ENCODE data around the gene MCTP1.
"Not testable (repeated sequence)": the region's sequence is repeated elsewhere in the genome, so short reads cannot be mapped to it uniquely, and the experiment has no call there.

MCTP1 gene

DNA sequence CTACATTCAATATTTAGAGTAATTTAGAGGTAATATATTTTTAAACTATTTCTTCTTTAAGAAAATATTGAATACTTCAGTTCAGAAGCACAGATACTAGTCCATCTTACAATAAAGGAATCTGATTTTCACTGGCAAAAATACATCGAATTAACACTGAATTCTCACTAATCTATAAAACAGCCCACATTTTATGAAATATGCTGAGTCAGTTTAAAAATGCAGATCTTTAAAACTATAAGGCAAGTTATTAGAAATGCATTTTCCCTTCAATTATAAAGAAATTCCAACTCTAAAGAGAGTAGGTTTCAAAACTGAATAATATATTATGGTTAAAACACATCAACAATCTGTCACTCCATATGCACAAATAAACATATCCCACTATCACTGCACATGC, 433.9 kb downstream of the MCTP1 start:
- no peak for TF ChIP-seq EZH2 (IDR thresholded peaks at IDR 0.05)
- no peak for TF ChIP-seq FOXP2 (optimal IDR thresholded peaks at IDR 0.05; ENCODE audit: control extremely low read depth, extremely low read length, insufficient read depth)
- no peak for TF ChIP-seq POLR2AphosphoS5 (IDR thresholded peaks at IDR 0.05; ENCODE audit: borderline replicate concordance, low read depth, low read length)
- Histone ChIP-seq H3K4me3 (no peak overlapping the region), H3K9me3 (ENCODE audit: low read depth, low read length) (no peaks in the 10 kb centered on the region), H3K9ac (ENCODE audit: insufficient read length) (no peak overlapping the region), H3K27ac (no peak overlapping the region), H3K36me3 (ENCODE audit: insufficient read depth, low read length) (no peaks in the 10 kb centered on the region)
- DNase-seq (ENCODE audit: low read depth, low spot score): no peak

DNA sequence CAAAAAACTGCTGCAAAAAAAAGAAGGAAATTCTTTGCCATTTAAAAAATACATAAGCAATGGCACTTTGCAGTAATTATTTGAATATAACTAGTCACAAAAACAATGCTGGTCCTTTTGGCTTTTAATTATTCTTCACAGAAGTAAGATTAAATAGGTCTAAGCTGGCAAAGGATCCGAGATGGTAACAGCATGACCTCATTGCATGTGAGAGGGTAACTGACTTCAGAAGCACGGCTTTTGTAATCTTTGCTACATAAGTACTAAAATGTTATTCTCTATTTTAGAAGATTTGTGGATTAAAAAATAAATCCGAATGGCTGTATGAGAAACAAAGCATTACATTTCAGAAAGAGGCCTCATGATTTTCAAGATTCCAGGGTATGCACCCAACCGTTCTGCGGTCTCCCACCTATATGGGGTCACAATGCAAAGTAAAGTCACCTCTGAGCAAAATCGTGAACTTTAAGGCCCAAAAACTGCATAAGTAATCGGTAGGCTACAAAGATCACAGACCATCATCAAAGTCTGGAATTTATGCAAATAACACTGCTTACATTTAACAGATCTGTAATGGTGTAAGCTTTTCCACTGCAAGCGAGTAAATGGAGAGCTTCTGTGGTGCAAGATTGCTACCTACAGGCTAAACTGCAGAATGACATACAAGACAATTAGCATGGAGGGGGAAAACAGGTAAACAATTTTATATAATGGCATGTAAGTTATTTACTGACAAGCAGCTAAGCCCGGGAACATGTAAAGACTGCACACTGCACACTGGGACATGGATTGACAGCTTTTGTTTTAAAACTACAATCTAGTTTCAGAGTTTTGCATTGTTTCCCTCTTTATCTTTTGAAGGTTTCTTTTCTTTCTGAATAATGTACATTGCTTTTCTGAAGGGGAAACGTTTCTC, 434.8 kb downstream of the MCTP1 start:
- peak; percentile 52 for DNase-seq (ENCODE audit: low read depth, low spot score)

DNA sequence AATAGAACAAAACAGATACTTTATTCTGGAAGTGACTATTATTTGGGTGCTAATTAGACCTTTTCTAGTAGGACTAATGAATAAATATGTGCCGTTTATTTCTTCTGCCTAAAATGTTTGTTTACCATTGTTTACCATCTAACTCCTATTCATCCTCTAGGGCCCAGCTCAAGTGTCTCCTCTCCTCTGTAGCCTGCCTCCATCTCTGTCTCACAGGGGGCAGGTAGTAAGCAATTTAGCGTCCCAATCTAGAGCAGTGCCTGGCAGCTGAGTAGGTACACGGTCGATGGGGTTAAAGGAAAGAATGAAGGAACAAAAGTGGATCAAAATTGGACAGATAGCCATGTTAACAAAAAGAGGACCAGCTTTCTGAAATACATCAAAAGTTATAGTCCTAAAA, 435.6 kb downstream of the MCTP1 start:
- TF ChIP-seq FOXP2 (optimal IDR thresholded peaks at IDR 0.05; ENCODE audit: control extremely low read depth, extremely low read length, insufficient read depth) (no peak), POLR2AphosphoS5 (IDR thresholded peaks at IDR 0.05; ENCODE audit: borderline replicate concordance, low read depth, low read length) (no peak), EZH2 (IDR thresholded peaks at IDR 0.05) (no peak)

More for the DNA sequence above, 434.8 kb downstream of the MCTP1 start:
- TF ChIP-seq POLR2AphosphoS5 (IDR thresholded peaks at IDR 0.05; ENCODE audit: borderline replicate concordance, low read depth, low read length): no peak
- peak; percentile 20 for TF ChIP-seq FOXP2 (optimal IDR thresholded peaks at IDR 0.05; ENCODE audit: control extremely low read depth, extremely low read length, insufficient read depth)
- Histone ChIP-seq H3K27ac (no peak overlapping the region), H3K4me3 (0 out of 2 replicates have a peak overlapping the region, but pooled peaks have one; percentile 30), H3K9me3 (ENCODE audit: low read depth, low read length) (no peaks in the 10 kb centered on the region), H3K9ac (ENCODE audit: insufficient read length) (no peak overlapping the region), H3K36me3 (ENCODE audit: insufficient read depth, low read length) (no peaks in the 10 kb centered on the region)

DNA sequence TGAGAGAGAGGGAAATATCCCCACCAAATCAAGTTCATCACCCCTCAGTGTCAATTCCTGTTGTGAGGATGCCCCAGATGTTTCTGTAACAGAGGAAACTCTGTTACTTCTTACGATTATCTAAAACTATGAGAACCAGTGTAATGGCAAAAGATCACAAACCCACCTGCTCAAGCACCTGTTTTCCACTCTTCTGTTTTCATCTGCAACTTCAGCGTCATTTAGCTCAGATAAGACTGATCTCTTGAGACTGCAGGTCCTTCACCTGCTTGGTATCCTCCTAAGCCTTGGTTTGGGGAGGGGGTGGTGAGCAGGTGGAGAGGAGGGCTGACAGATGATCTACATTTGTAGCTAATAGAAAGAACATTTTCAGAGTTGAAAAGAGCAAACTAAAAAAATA, 437.2 kb downstream of the MCTP1 start:
- H3K27ac ChIP-seq: no peak overlapping the region
- H3K36me3 ChIP-seq (ENCODE audit: insufficient read depth, low read length): no peaks in the 10 kb centered on the region
- no peaks in the 10 kb centered on the region for H3K9me3 ChIP-seq (ENCODE audit: low read depth, low read length)
- no peak overlapping the region for H3K9ac ChIP-seq (ENCODE audit: insufficient read length)
- DNase-seq (ENCODE audit: low read depth, low spot score): no peak
- TF ChIP-seq EZH2 (IDR thresholded peaks at IDR 0.05) (no peak), POLR2AphosphoS5 (IDR thresholded peaks at IDR 0.05; ENCODE audit: borderline replicate concordance, low read depth, low read length) (no peak), FOXP2 (optimal IDR thresholded peaks at IDR 0.05; ENCODE audit: control extremely low read depth, extremely low read length, insufficient read depth) (no peak)
- no peak overlapping the region for H3K4me3 ChIP-seq

More for the DNA sequence above, 435.6 kb downstream of the MCTP1 start:
- Histone ChIP-seq H3K27ac (no peak overlapping the region), H3K36me3 (ENCODE audit: insufficient read depth, low read length) (no peaks in the 10 kb centered on the region), H3K9ac (ENCODE audit: insufficient read length) (no peak overlapping the region), H3K9me3 (ENCODE audit: low read depth, low read length) (no peaks in the 10 kb centered on the region), H3K4me3 (no peak overlapping the region)
- no peak for DNase-seq (ENCODE audit: low read depth, low spot score)

DNA sequence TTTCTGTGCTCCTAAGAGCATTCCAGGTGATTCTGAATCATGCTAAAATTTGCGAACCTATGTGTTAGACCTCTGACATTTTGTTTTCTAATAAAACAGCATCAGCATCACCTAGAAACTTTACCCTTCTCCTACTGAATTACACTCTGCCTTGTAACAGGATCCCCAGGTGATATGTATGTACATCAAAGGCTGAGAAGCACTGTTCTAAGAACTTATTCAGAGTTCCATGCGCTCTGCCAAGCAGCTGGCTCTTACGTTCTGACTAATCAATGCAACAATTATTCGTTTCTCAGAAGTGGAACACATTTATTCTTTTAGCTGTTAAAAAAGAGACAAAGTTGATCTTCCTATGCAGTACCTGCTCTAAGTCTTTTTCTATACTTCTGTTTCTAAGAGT, 437.9 kb downstream of the MCTP1 start:
- H3K4me3 ChIP-seq: no peak overlapping the region
- H3K9me3 ChIP-seq (ENCODE audit: low read depth, low read length): no peaks in the 10 kb centered on the region
- no peaks in the 10 kb centered on the region for H3K36me3 ChIP-seq (ENCODE audit: insufficient read depth, low read length)
- H3K27ac ChIP-seq: no peak overlapping the region
- no peak for TF ChIP-seq FOXP2 (optimal IDR thresholded peaks at IDR 0.05; ENCODE audit: control extremely low read depth, extremely low read length, insufficient read depth)
- TF ChIP-seq POLR2AphosphoS5 (IDR thresholded peaks at IDR 0.05; ENCODE audit: borderline replicate concordance, low read depth, low read length): no peak
- no peak for TF ChIP-seq EZH2 (IDR thresholded peaks at IDR 0.05)
- H3K9ac ChIP-seq (ENCODE audit: insufficient read length): no peak overlapping the region
- no peak for DNase-seq (ENCODE audit: low read depth, low spot score)

DNA sequence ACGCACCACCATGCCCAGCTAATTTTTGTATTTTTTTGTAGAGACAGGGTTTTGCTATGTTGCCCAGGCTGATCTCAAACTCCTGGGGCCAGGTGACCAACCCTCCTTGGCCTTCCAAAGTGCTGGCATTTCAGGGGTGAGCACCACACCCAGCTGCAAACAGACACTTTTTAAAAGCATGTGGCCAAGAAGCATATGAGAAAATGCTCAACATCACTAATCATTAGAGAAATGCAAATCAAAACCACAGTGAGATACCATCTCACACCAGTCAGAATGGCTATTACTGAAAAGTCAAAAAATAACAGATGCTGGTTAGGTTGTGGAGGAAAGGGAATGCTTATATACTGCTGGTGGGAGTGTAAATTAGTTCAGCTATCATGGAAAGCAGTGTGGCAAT, 439.2 kb downstream of the MCTP1 start:
- not testable (repeated sequence) for H3K27ac ChIP-seq; H3K4me3 ChIP-seq; DNase-seq (ENCODE audit: low read depth, low spot score); H3K9ac ChIP-seq (ENCODE audit: insufficient read length); H3K9me3 ChIP-seq (ENCODE audit: low read depth, low read length); H3K36me3 ChIP-seq (ENCODE audit: insufficient read depth, low read length)

DNA sequence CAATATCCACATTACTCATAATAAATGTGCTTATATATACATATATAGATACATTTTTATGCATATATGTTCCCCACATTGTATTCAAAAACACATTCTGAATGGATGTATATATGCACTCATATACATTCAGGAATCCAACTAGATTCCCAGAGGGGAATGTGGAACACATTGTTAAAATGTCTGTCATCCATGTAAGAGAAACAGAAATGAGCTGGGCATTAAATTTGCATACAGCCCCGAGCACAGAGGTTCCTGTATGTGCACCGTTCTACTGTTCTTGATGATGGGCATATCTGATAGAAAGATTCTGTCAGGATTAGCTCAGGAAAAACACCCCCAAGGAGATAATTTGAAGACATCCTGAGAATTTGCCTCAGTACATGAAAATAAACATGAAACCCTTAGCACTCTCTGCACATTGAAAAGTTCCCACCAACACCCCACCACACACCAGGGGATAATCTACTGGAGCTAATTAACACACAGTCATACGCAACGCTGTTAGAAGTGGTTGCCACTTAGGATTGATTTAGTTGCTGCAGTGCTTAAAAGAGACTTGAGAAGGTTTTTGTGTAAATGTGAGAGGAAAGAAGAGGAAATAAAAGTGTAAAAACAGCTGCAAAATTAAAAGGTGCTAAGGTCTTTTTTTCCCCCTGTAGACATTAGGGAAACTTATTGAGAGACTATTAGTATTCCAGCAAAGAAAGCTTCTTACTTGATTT, 443.1 kb downstream of the MCTP1 start:
- H3K9me3 ChIP-seq (ENCODE audit: low read depth, low read length): no peaks in the 10 kb centered on the region
- H3K36me3 ChIP-seq (ENCODE audit: insufficient read depth, low read length): no peaks in the 10 kb centered on the region
- H3K27ac ChIP-seq: no peak overlapping the region
- no peak for DNase-seq (ENCODE audit: low read depth, low spot score)
- no peak overlapping the region for H3K9ac ChIP-seq (ENCODE audit: insufficient read length)
- no peak overlapping the region for H3K4me3 ChIP-seq
- TF ChIP-seq EZH2 (IDR thresholded peaks at IDR 0.05): no peak
- no peak for TF ChIP-seq FOXP2 (optimal IDR thresholded peaks at IDR 0.05; ENCODE audit: control extremely low read depth, extremely low read length, insufficient read depth)
- TF ChIP-seq POLR2AphosphoS5 (IDR thresholded peaks at IDR 0.05; ENCODE audit: borderline replicate concordance, low read depth, low read length): no peak

DNA sequence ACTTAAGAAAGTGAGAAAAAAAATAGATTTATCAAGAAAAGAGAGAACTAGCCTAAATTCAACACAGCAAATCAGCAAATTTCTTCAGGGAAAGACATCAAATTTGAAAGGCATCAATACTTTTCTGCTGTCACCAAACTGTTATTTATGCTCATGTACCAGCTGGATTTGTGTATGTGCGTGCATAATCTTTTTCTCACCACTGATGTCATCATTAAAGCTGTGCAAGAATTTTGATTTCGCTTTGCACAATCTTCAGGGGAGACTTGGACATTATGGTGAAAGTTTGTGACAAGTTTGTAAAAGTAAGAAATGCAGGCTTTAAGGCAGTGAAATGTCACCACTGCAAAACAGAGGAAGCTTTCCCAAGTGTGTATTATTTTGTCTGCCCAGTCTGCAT, 451.0 kb downstream of the MCTP1 start:
- no peak overlapping the region for H3K4me3 ChIP-seq
- H3K36me3 ChIP-seq (ENCODE audit: insufficient read depth, low read length): no peaks in the 10 kb centered on the region
- H3K9me3 ChIP-seq (ENCODE audit: low read depth, low read length): no peaks in the 10 kb centered on the region
- no peak for TF ChIP-seq FOXP2 (optimal IDR thresholded peaks at IDR 0.05; ENCODE audit: control extremely low read depth, extremely low read length, insufficient read depth)
- no peak for TF ChIP-seq EZH2 (IDR thresholded peaks at IDR 0.05)
- no peak for TF ChIP-seq POLR2AphosphoS5 (IDR thresholded peaks at IDR 0.05; ENCODE audit: borderline replicate concordance, low read depth, low read length)
- DNase-seq (ENCODE audit: low read depth, low spot score): no peak
- H3K27ac ChIP-seq: no peak overlapping the region
- no peak overlapping the region for H3K9ac ChIP-seq (ENCODE audit: insufficient read length)
